Activated CD4-positive, alpha-beta T cell treated with anti-CD3 and anti-CD28 coated beads for 24 hours (primary cell): ENCODE measurements around the gene EFHC1.

Source experiments
- DNase-seq, 2 donors: peaks; one replicate each; pipeline ENCODE4 v3.0.0-alpha.2; 2020; ENCODE audit warnings: low read depth in 2 of 2

EFHC1 gene

GRCh38 chr6:52502306-52503029, 82.3 kb downstream of the EFHC1 start:
- DNase-seq: no peak

- DNase-seq: no peak
Measured at GRCh38 chr6:52503323-52503747, 83.2 kb downstream of the EFHC1 start.

GRCh38 chr6:52503851-52504781, 84.0 kb downstream of the EFHC1 start:
- no peak for DNase-seq

- no peak for DNase-seq
Measured at GRCh38 chr6:52504782-52505136, 84.6 kb downstream of the EFHC1 start.

- DNase-seq: no peak
Measured at GRCh38 chr6:52505726-52506409, 85.7 kb downstream of the EFHC1 start.

- DNase-seq: no peak
Measured at GRCh38 chr6:52506476-52506875, 86.3 kb downstream of the EFHC1 start.

GRCh38 chr6:52507557-52508260, 87.6 kb downstream of the EFHC1 start:
- no peak for DNase-seq

GRCh38 chr6:52508261-52508739, 88.2 kb downstream of the EFHC1 start:
- DNase-seq: no peak

- DNase-seq: no peak
Measured at GRCh38 chr6:52509281-52510212, 89.4 kb downstream of the EFHC1 start.

GRCh38 chr6:52510213-52510562, 90.0 kb downstream of the EFHC1 start:
- no peak for DNase-seq

GRCh38 chr6:52511163-52511562, 91.0 kb downstream of the EFHC1 start:
- DNase-seq: no peak

- DNase-seq: no peak
Measured at GRCh38 chr6:52511572-52512151, 91.5 kb downstream of the EFHC1 start.

GRCh38 chr6:52512199-52512598, 92.1 kb downstream of the EFHC1 start:
- no peak for DNase-seq

- no peak for DNase-seq
Measured at GRCh38 chr6:52513464-52513863, 93.3 kb downstream of the EFHC1 start.

GRCh38 chr6:52513896-52514295, 93.8 kb downstream of the EFHC1 start:
- DNase-seq: no peak

- no peak for DNase-seq
Measured at GRCh38 chr6:52514514-52514913, 94.4 kb downstream of the EFHC1 start.

- DNase-seq: no peak
Measured at GRCh38 chr6:52515219-52515960, 95.2 kb downstream of the EFHC1 start.

GRCh38 chr6:52516269-52516668, 96.1 kb downstream of the EFHC1 start:
- no peak for DNase-seq

- DNase-seq: no peak
Measured at GRCh38 chr6:52516943-52517342, 96.8 kb downstream of the EFHC1 start.
